Sigmoid colon (tissue), 7 donors: ENCODE results near the gene SEC14L1. TPM values are rescaled to one million over a fixed set of nuclear protein-coding genes. Genes with fewer than 3 reads are reported as not detected.
A peak's percentile ranks its signal among the peaks of the same experiment; 100 is the strongest.

Source experiments
- DNase-seq: peaks from one replicate; pipeline ENCODE4 v3.0.0-alpha.2; 2019
- H3K27ac ChIP-seq, 4 donors: fragments of 200-600 bp; sonication (generic); one replicate each; pipeline ENCODE4 v1.5.1; 2016 to 2019; ENCODE audit warnings: mild to moderate bottlenecking in 1 of 4
- H3K27me3 ChIP-seq, 3 donors: fragments of 200-600 bp; sonication (generic); one replicate each; pipeline ENCODE4 v1.5.1; 2019; ENCODE audit warnings: mild to moderate bottlenecking in 1 of 3
- H3K36me3 ChIP-seq, 4 donors: fragments of 200-600 bp; sonication (generic); one replicate each; pipeline ENCODE4 v1.5.1; 2016 to 2019
- H3K4me1 ChIP-seq, 4 donors: fragments of 200-600 bp; sonication (generic); one replicate each; pipeline ENCODE4 v1.5.1; 2017 to 2019
- H3K4me3 ChIP-seq, 4 donors: fragments of 200-600 bp; sonication (generic); one replicate each; pipeline ENCODE4 v1.5.1; 2017 to 2019; ENCODE audit warnings: mild to moderate bottlenecking in 2 of 4, moderate library complexity in 1 of 4
- H3K9me3 ChIP-seq, 4 donors: fragments of 200-600 bp in 3 of 4; sonication (generic) in 3 of 4; one replicate each; pipeline versions ENCODE4 v1.5.1 to v1.6.1; 2013 to 2019
- CTCF ChIP-seq, 4 experiments: fragments of 450-650 bp in 3 of 4; fragments of 200-600 bp in 1 of 4; IDR thresholded peaks; one replicate each; pipeline ENCODE4 v1.5.1; 2016 to 2019; ENCODE audit warnings: antibody characterized with exemption in 4 of 4, mild to moderate bottlenecking in 3 of 4, moderate library complexity in 2 of 4
- EP300 ChIP-seq, 4 donors: sonication (generic); formaldehyde crosslinking; IDR thresholded peaks; one replicate each; pipeline ENCODE4 v1.6.1; 2017; ENCODE audit warnings: antibody characterized with exemption in 4 of 4
- POLR2A ChIP-seq, 2 donors: fragments of 450-650 bp; IDR thresholded peaks; one replicate each; pipeline ENCODE4 v1.6.1; 2016; ENCODE audit warnings: antibody characterized with exemption in 2 of 2, mild to moderate bottlenecking in 2 of 2, moderate library complexity in 2 of 2
- POLR2AphosphoS5 ChIP-seq, 4 donors: sonication (generic); formaldehyde crosslinking; IDR thresholded peaks; one replicate each; pipeline ENCODE4 v1.6.1; 2017; ENCODE audit warnings: antibody characterized with exemption in 4 of 4
- WGBS, 2 donors: extraction: QIAGEN DNeasy Blood & Tissue Kit; methylation state at CpG; one replicate each; pipeline ENCODE4 v1.1.7; 2013; 5-methylcytosine and 5-hydroxymethylcytosine counted together
- intact Hi-C: fragments of 100-400 bp; cut with DNase I; formaldehyde crosslinking; loops from one replicate; pipeline ENCODE4 v1.15.1; 2023
- polyA plus RNA-seq, 3 donors: library from polyadenylated mRNA; stranded (reverse); fragments of 200-250 nt; gene quantifications; one replicate each; pipeline ENCODE4 v1.2.3, GENCODE V29; 2013
- total RNA-seq, 4 donors: library from RNA; depleted of rRNA; stranded (reverse); fragments of >200 nt; gene quantifications; one replicate each; pipeline ENCODE4 v1.1.0, GENCODE V29; 2016
- donor health status: healthy with polysubstance abuse.
- donor health status: Bipolar disorder and iron deficiency.
- donor health status: healthy.

Gene SEC14L1
- 10 to 100 TPM; 18.9 to 39.9 (median 24.4) TPM for total RNA-seq
- polyA plus RNA-seq = 10 to 100 TPM in 2 of 3 donors, 1 to 10 TPM in 1; 9.6 to 33.4 (median 20.1) TPM

- H3K9me3 ChIP-seq = no peaks in the 10 kb centered on the region
- peak within 1 kb of the TSS; percentile 73 to 100 (median 98) for H3K4me3 ChIP-seq
- peak; percentile 76 for DNase-seq
- WGBS, 2 donors = 1% methylated on average over 99 of the region's 99 CpGs
- intact Hi-C loops = loop anchor here (2.0 to 5.0 kb wide), 3 partner anchors 42 to 404 kb away; partner anchors contain the start of genes MFSD11 and SRSF2
- TF ChIP-seq CTCF (IDR thresholded peaks at IDR 0.05) (no peak), POLR2AphosphoS5 (IDR thresholded peaks at IDR 0.05) (peak in 1 of 4 donors; percentile 6), POLR2A (IDR thresholded peaks at IDR 0.05) (no peak), EP300 (IDR thresholded peaks at IDR 0.05) (no peak)
- H3K27me3 ChIP-seq = no peaks in the 10 kb centered on the region
- H3K36me3 ChIP-seq = peaks cover 0 to 20% (median 0%) of the 10 kb centered on the region in 4 donors
- H3K4me1 ChIP-seq = peaks cover 0 to 29% (median 25%) of the 10 kb centered on the region in 4 donors
- peak within 1 kb of the TSS; percentile 94 to 98 (median 96) for H3K27ac ChIP-seq
Measured at GRCh38 chr17:77140878-77141767, at the start of gene SEC14L1. Gene SEC14L1, plus strand, starts transcription at chr17:77140969. Its CDS starts 2,628 bp downstream, at chr17:77143597.

DNA sequence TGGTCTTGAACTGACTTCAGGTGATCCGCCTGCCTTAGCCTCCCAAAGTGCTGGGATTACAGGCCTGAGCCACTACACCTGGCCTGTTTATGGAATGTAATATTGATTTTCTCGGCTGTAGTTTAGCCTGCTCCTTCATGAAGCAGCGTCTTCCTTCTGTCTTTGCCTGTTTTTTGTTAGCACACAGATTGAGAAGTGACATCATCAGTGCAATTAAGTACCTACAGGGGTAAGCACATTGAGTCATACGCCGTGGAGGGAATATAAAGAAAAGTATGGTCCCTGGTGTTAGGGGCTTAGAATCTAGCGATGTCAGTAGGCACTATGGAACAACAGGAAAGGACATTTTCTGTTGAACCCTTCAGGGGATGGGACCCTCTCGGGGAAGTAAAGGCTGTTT lies 48.7 kb upstream of the SEC14L1 start:
- no peak for DNase-seq
- WGBS, 2 donors = 88 to 93% methylated on average over 7 of the region's 7 CpGs
- H3K36me3 ChIP-seq = peaks cover 8 to 50% (median 28%) of the 10 kb centered on the region in 4 donors
- no peak overlapping the region for H3K4me3 ChIP-seq
- H3K27me3 ChIP-seq = no peaks in the 10 kb centered on the region
- H3K9me3 ChIP-seq = no peaks in the 10 kb centered on the region
- H3K4me1 ChIP-seq = peaks cover 0 to 39% (median 31%) of the 10 kb centered on the region in 4 donors
- no peak for TF ChIP-seq CTCF (IDR thresholded peaks at IDR 0.05)
- intact Hi-C loops = loop anchor here (10.0 kb wide), 1 partner anchor 403 kb away; no protein-coding TSS in a partner anchor
- no peak overlapping the region for H3K27ac ChIP-seq

GRCh38 chr17:77095461-77095860 lies 45.3 kb upstream of the SEC14L1 start:
- WGBS, 2 donors = 94 to 95% methylated on average over 7 of the region's 7 CpGs
- Histone ChIP-seq H3K27ac (no peak overlapping the region), H3K27me3 (no peaks in the 10 kb centered on the region), H3K4me3 (no peak overlapping the region), H3K36me3 (peaks cover 8 to 47% (median 28%) of the 10 kb centered on the region in 4 donors), H3K9me3 (no peaks in the 10 kb centered on the region), H3K4me1 (peaks cover 0 to 45% (median 39%) of the 10 kb centered on the region in 4 donors)
- no peak for DNase-seq
- intact Hi-C loops = loop anchor here (5.0 to 10.0 kb wide), 2 partner anchors 112 to 399 kb away; no protein-coding TSS in a partner anchor
- no peak for TF ChIP-seq CTCF (IDR thresholded peaks at IDR 0.05)
- no peak for TF ChIP-seq POLR2AphosphoS5 (IDR thresholded peaks at IDR 0.05)
- TF ChIP-seq POLR2A (IDR thresholded peaks at IDR 0.05) = no peak
- TF ChIP-seq EP300 (IDR thresholded peaks at IDR 0.05) = no peak

GRCh38 chr17:77096570-77097214 lies 44.1 kb upstream of the SEC14L1 start:
- peak overlapping the region in 1 of 4 donors; percentile 4 for H3K4me3 ChIP-seq
- no peak for DNase-seq
- H3K36me3 ChIP-seq = peaks cover 4 to 37% (median 25%) of the 10 kb centered on the region in 4 donors
- intact Hi-C loops = loop anchor here (5.0 to 10.0 kb wide), 2 partner anchors 111 to 398 kb away; no protein-coding TSS in a partner anchor
- H3K4me1 ChIP-seq = peaks cover 0 to 41% (median 37%) of the 10 kb centered on the region in 4 donors
- H3K9me3 ChIP-seq = no peaks in the 10 kb centered on the region
- TF ChIP-seq EP300 (IDR thresholded peaks at IDR 0.05) = no peak
- peak; percentile 67 to 95 (median 78) for TF ChIP-seq CTCF (IDR thresholded peaks at IDR 0.05)
- TF ChIP-seq POLR2AphosphoS5 (IDR thresholded peaks at IDR 0.05) = peak in 2 of 4 donors; percentile 23 to 29
- no peak for TF ChIP-seq POLR2A (IDR thresholded peaks at IDR 0.05)
- H3K27me3 ChIP-seq = no peaks in the 10 kb centered on the region
- peak overlapping the region; percentile 76 to 80 (median 78) for H3K27ac ChIP-seq
- WGBS, 2 donors = 76 to 77% methylated on average over 12 of the region's 12 CpGs
